Osteoblast (primary cell): Measurements from ENCODE around the gene PROK2. TPM values are rescaled to one million over a fixed set of nuclear protein-coding genes. Genes with fewer than 3 reads are reported as not detected.

Source experiments
- DNase-seq: peaks from one replicate; pipeline ENCODE4 v3.0.0; 2011; ENCODE audit warnings: low spot score, mixed read lengths; ENCODE audit not compliant: insufficient read length; ENCODE audit errors: missing footprints
- H2AFZ ChIP-seq: 2 replicates; pipeline ENCODE4 v1.6.0; 2011; ENCODE audit warnings: mild to moderate bottlenecking, low read length
- H3K27ac ChIP-seq: 2 replicates; pipeline ENCODE4 v1.5.1; 2011; ENCODE audit warnings: mild to moderate bottlenecking, low read depth, low read length, moderate library complexity
- H3K27me3 ChIP-seq: 2 replicates; pipeline ENCODE4 v1.6.0; 2012; ENCODE audit warnings: mild to moderate bottlenecking, control low read depth, inconsistent platforms, low read length, moderate library complexity; ENCODE audit not compliant: insufficient read depth
- H3K36me3 ChIP-seq: 2 replicates; pipeline ENCODE4 v1.5.1; 2011; ENCODE audit warnings: mild to moderate bottlenecking, low read length, control low read depth, moderate library complexity; ENCODE audit not compliant: insufficient read depth
- H3K4me1 ChIP-seq: 2 replicates; pipeline ENCODE4 v1.5.1; 2011; ENCODE audit warnings: mild to moderate bottlenecking, low read length, control low read depth, moderate library complexity; ENCODE audit not compliant: insufficient read depth
- H3K4me2 ChIP-seq: 2 replicates; pipeline ENCODE4 v1.6.0; 2011; ENCODE audit warnings: mild to moderate bottlenecking, low read length; ENCODE audit not compliant: insufficient read depth
- H3K4me3 ChIP-seq: fragments of 200-600 bp; sonication (generic); 3 replicates; pipeline ENCODE4 v1.5.1; 2012; ENCODE audit warnings: mild to moderate bottlenecking, low read length, inconsistent platforms; ENCODE audit not compliant: insufficient read depth
- H3K79me2 ChIP-seq: 2 replicates; pipeline ENCODE4 v1.6.0; 2012; ENCODE audit warnings: mild to moderate bottlenecking, low read length, control low read depth, inconsistent platforms; ENCODE audit not compliant: insufficient read depth
- H3K9me3 ChIP-seq: 2 replicates; pipeline ENCODE4 v1.5.1; 2011; ENCODE audit warnings: low read depth, low read length, control low read depth
- H4K20me1 ChIP-seq: 2 replicates; pipeline ENCODE4 v1.6.0; 2012; ENCODE audit warnings: mild to moderate bottlenecking, low read length, control low read depth; ENCODE audit not compliant: insufficient read depth
- CTCF ChIP-seq: IDR thresholded peaks from 2 replicates; pipeline ENCODE4 v1.5.1; 2011; ENCODE audit warnings: mild to moderate bottlenecking, low read depth, low read length, moderate library complexity; ENCODE audit errors: extremely low read depth
- total RNA-seq: library from RNA; depleted of rRNA; stranded (reverse); fragments of >200 nt; gene quantifications from 2 replicates; pipeline ENCODE4 v1.2.3, GENCODE V29; 2012

The PROK2 gene
- total RNA-seq, 1 donor, result not detected

DNA sequence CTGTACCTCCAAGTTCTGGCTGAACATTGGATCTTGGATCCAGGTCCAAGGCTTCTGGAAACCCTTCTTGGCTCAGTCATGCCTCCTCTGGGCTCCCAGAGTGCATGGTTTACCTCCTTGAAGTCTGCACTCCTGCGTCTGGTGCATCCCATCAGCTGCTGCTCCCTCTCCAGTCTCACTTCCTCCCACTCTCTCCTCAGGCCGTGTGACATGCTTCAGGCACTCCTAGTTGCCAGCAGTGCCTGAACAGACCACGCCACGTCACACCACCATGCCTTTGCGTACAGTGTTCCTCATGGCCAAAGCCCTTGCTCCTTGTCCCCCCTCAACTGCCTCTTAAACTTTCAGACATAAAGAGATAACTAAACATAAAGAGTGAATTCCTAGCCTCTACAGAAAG, 25.5 kb downstream of the PROK2 start:
- Histone ChIP-seq H3K36me3 (no peaks in the 10 kb centered on the region), H3K79me2 (no peaks in the 10 kb centered on the region), H3K4me1 (no peaks in the 10 kb centered on the region), H3K4me2 (no peak overlapping the region), H3K9me3 (no peaks in the 10 kb centered on the region), H2AFZ (no peak overlapping the region), H3K27ac (no peak overlapping the region), H3K27me3 (peaks cover 66% of the 10 kb centered on the region), H4K20me1 (no peaks in the 10 kb centered on the region), H3K4me3 (no peak overlapping the region)
- DNase-seq, result peak; percentile 66
- no peak for TF ChIP-seq CTCF

DNA sequence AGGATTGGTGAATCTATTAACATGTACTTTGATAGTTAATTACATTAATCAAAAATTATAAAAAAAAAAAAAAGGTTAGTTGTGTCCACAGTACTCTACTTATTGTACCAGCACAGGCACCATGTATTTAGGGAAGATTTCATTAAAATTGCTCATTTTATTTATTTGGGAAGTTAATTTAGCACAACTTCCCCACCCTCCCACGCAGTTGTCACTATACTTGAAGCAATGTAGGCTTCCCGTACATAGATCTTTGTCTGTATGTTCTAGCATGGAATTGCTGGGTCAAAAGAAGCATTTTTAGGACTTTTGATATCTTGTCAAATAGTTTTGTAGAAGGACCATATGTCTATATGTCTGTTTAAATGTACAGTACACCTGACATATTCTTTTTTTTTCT, 26.9 kb downstream of the PROK2 start:
- H3K4me1 ChIP-seq, result no peaks in the 10 kb centered on the region
- H3K36me3 ChIP-seq, result no peaks in the 10 kb centered on the region
- H2AFZ ChIP-seq, result no peak overlapping the region
- no peaks in the 10 kb centered on the region for H3K9me3 ChIP-seq
- peaks cover 66% of the 10 kb centered on the region for H3K27me3 ChIP-seq
- TF ChIP-seq CTCF, result no peak
- H3K4me3 ChIP-seq, result no peak overlapping the region
- H3K79me2 ChIP-seq, result no peaks in the 10 kb centered on the region
- no peaks in the 10 kb centered on the region for H4K20me1 ChIP-seq
- no peak for DNase-seq
- no peak overlapping the region for H3K4me2 ChIP-seq
- no peak overlapping the region for H3K27ac ChIP-seq

- no peak for TF ChIP-seq CTCF
- H3K27me3 ChIP-seq, result peaks cover 67% of the 10 kb centered on the region
- H2AFZ ChIP-seq, result no peak overlapping the region
- H3K79me2 ChIP-seq, result no peaks in the 10 kb centered on the region
- H3K4me2 ChIP-seq, result no peak overlapping the region
- no peaks in the 10 kb centered on the region for H3K4me1 ChIP-seq
- H3K27ac ChIP-seq, result no peak overlapping the region
- no peaks in the 10 kb centered on the region for H3K36me3 ChIP-seq
- no peak overlapping the region for H3K4me3 ChIP-seq
- H4K20me1 ChIP-seq, result no peaks in the 10 kb centered on the region
- no peaks in the 10 kb centered on the region for H3K9me3 ChIP-seq
- DNase-seq, result no peak
These were observed 30.2 kb downstream of the PROK2 start for GRCh38 chr3:71754610-71755253.

DNA sequence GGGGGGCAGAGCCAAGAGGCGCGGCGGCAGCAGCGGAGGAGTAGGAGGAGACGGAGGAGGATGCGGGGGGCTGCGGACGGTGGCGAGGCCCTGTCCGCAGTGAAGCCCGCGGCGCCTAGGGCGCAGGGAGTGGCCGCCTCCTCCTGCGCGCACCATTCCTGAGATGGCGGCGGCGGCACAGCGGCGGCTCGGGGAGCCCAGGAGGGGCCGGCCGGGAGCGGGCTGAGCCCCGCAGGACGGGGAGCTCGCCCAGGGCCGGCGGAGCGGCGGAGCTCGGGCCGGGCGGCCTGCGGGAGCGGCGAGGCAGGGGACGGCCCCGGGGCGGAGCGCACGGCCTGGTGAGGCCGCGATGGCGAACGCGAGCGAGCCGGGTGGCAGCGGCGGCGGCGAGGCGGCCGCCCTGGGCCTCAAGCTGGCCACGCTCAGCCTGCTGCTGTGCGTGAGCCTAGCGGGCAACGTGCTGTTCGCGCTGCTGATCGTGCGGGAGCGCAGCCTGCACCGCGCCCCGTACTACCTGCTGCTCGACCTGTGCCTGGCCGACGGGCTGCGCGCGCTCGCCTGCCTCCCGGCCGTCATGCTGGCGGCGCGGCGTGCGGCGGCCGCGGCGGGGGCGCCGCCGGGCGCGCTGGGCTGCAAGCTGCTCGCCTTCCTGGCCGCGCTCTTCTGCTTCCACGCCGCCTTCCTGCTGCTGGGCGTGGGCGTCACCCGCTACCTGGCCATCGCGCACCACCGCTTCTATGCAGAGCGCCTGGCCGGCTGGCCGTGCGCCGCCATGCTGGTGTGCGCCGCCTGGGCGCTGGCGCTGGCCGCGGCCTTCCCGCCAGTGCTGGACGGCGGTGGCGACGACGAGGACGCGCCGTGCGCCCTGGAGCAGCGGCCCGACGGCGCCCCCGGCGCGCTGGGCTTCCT, 31.0 kb downstream of the PROK2 start, which contains the start of gene GPR27:
GPR27 (plus strand) TSS at position 155 of the 909 bp plus-strand sequence; CDS start at position 350, 195 bp downstream.
- Histone ChIP-seq H3K36me3 (no peaks in the 10 kb centered on the region), H3K27ac (no peak within 1 kb of the TSS), H3K4me3 (no peak within 1 kb of the TSS), H3K4me1 (no peaks in the 10 kb centered on the region), H3K79me2 (no peaks in the 10 kb centered on the region), H4K20me1 (no peaks in the 10 kb centered on the region), H3K9me3 (no peaks in the 10 kb centered on the region), H2AFZ (no peak within 1 kb of the TSS), H3K27me3 (peaks cover 59% of the 10 kb centered on the region), H3K4me2 (no peak within 1 kb of the TSS)
- peak; percentile 88 for DNase-seq
- no peak for TF ChIP-seq CTCF
